NCI-H1694 treated with DMSO at 0.1 percent for 48 hours (cell line): ENCODE results near the gene SIGLEC10.
"Not testable (repeated sequence)": the region's sequence is repeated elsewhere in the genome, so short reads cannot be mapped to it uniquely, and the experiment has no call there.

ENCODE experiments used
- DNase-seq: peaks from one replicate; lab custom pipeline; 2025; lab: John Stamatoyannopoulos, UW

SIGLEC10 gene

DNA sequence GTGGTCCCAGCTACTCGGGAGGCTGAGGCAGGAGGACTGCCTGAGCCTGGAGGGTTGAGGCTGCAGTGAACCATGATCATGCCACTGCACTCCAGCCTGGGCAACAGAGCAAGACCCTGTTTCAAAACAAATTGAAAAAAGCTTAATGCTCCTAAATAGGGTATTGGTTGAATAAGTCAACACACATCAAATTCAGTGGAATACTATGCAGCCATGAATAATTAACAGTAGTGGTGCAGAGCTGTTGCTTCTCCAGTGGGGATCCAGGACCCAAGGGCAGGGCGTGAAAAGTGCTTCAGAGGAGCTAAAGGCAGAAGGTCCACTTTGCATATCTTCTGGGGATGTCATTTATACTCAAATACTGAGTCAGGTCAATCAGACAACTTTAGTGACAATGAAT lies 22.6 kb upstream of the SIGLEC10 start:
- DNase-seq = no peak

DNA sequence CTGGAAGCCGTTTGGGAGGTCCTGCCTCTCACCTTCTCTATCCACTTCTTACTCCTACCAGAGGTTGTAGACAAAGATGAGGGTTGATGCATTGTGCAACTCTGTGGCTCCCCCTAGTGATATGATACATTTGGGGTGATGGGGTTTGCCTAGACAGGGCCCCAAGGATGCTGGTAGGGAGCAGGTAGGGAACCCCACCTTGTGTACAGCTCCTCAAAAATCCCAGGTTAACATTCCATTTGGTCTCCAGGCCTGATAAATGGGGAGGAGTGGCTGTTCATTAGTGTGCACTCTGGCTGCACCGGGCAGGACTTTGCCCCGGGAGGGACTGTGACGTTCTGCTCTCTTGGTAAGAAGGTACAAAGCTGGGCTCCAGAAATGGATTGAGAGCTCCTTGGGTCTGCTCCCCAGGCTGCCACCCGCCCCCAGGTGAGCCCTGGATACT lies 21.6 kb upstream of the SIGLEC10 start:
- no peak for DNase-seq

DNA sequence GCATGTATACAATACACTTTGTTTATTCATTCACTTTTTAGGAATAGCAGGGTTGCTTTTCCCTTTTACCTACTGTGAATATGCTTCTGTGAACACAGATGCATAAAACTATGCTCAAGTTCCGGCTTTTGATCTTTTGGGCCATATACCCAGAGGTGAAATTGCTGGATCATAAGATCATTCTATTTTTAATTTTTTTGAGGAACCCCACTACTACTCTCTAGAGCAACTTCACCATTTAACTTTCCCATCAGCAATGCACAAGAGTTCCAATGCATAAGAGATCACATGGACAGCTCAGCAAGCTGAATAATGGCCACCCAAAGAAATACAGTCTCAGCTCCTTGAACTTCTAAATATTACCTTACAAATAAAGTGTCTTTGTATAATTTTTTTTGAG lies 17.0 kb upstream of the SIGLEC10 start:
- no peak for DNase-seq

DNA sequence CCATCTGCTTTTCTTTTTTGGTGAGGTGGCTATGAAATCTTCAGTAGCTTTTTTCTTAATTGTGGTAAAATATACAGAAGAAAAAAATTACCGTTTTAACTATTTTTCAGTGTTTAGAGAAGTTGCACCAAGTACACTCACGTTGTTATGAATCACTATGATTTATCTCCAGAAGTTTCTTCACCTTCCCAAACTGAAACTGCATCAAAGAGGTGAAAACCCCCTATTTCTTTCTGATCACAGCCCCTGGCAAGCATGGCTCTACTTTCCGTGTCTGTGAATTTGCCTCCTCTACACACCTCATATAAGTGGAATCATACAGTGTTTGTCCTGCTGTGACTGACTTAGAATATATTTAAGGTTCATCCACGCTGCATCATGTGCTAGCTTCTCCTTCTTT lies 15.6 kb upstream of the SIGLEC10 start:
- no peak for DNase-seq

DNA sequence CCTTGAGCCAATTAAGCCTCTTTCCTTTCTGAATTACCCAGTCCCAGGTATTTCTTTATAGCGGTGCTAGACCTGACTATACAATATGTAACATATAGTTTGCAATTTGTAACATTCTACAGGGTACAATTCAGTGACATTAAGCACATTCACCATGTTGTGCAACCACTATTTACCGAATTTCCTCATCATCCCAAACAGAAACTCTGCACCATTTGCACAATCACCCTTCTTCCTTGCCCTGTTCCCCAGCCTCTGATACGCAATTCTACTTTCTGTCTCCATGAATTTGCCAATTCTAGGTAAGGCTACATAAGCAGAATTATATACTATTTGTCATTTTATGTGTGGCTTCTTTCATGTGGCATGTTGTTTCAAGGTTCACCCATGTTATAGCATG lies 13.7 kb upstream of the SIGLEC10 start:
- DNase-seq = no peak

DNA sequence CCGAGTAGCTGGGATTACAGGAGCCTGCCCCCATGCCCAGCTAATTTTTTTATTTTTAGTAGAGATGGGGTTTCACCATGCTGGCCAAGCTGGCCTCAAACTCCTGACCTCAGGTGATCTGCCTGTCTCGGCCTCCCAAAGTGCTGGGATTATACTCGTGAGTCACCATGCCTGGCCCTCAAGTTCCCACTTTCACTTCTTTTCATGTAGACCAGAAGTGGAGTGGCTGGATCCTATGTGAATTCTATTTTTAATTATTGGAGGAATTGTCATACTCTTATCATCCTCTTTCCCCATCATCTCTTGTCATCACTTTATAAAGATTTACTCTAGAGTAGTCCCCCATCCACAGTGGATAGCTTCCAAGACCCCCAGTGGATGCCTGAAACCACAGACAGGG lies 12.8 kb upstream of the SIGLEC10 start:
- no peak for DNase-seq

DNA sequence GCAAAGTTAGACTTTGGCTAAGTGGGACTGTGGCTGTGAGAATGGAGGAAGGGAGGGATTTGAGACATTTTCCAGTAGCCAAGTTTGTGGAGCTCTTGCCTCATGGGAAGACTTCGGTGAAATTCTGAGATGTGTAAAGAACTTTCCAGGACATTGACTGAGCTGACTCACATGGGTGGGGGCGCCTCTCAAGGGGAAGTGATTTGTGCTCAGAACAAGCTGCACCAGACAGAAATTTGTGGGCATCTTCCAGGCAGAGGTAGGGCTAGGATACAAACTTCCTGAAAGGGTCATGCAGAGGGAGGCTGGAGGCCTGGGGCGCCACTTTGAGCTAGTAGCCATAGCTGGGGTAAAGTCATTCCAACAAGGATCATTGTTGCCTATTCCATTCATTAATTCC lies 9.8 kb upstream of the SIGLEC10 start:
- DNase-seq = no peak

DNA sequence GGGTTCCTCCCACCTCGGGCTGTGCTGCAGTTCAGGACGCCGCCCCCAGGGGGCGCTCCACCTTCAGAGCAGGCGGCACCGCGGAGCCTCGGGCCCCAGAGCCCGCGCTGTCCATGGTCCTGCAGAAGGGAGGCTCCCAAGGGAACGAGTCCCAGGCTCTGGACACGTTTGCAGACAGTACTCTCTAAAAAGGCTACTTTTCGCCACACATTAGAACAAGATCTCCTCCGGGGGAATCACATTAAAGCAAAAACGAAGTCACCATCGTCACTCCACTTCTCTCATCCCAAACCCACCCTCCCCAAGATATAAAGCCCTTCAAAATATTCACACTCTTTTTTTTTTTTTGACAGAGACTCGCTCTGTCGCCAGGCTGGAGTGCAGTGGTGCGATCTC lies 4.6 kb upstream of the SIGLEC10 start:
- DNase-seq = no peak

DNA sequence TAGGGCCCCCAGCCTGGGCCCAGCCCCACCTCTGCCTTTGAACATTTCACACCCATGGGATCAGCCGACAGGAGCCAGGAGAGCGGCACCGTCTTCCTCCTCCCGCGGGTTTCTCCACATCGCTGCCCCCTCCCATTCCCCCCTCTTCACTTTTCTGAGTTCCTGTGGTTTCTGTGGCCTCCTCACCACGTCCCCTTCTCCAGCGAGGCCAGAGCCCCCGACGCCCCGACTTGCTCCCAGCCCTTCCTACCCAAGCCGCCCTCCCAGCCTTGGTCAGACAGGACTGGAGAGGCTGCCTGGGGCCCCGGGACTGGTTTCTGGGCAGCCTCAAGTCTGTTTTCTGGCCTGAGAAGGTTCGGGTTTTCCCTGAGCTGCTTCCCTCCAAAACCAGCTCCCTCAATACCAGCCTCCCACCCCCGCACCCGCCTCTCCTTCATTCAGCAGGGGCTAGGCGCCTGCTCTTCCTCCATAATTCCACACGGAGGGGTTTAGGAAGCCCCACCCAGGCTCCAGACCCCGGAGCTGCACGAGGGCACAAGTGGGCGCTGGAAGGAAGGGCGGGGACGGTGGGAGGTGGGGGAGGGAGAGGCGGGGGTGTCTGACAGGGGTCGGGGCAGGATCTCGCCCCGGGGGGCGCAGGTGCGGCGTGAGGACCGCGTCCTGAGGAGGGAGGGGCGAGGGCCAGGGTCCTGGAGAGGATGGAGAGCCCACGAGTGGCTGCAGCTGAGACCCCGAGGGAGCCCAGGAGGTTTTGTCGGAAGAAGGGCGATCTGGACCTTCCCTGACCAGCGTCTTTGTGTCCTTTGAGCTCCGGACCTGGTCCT lies 4.0 kb upstream of the SIGLEC10 start:
- no peak for DNase-seq

DNA sequence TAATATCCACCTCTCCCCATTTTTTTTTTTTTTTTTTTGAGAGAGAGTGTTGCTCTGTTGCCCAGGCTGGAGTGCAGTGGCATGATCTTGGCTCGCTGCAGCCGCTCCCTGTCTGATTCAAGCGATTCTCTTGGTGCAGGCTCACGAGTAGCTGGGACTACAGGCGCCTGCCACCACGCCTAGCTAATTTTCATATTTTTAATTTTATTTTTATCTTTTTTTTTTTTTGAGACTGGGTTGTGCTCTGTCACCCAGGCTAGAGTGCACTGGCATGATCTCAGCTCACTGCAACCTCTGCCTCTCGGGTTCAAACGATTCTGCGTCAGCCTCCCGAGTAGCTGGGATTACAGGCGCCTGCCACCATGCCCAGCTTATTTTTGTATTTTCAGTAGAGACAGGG lies 3.1 kb upstream of the SIGLEC10 start:
- DNase-seq = not testable (repeated sequence)

DNA sequence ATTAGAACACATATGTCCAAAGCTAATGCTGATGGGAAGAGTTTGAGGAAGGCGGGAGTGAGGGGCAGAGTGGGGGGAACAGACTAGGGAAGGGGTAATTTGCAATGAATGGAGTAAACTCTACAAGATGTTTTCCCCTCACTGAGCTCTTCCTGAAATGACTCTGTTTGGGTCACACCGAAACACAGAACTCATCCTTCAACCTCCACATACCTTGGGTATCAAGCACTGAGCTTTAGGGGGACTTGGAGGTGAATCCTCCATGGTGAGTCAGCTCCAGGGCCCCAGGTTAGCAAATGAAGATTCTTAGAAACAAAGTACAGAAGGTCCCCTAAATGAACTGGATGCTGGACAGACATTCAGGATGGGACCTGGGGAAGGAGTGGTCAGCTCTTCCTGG lies 1.3 kb upstream of the SIGLEC10 start:
- no peak for DNase-seq

DNA sequence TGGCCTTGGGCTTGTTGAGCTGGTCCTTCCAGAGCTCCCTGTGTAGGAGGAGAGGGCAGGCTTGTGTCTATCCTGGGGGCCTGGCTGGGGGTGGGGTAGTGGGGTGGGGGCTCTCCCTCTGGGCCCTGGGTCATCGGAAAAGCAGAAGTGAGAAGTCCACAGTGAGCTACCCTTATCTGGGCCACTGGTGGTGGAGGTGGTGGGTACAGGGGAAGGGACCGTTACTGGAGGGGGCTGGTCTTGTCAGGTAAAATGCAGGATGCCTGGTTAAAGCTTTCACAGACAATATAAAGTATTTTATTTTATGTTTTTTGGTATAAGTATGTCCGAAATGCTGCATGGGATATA lies 342 bp upstream of the SIGLEC10 start:
- DNase-seq = no peak

DNA sequence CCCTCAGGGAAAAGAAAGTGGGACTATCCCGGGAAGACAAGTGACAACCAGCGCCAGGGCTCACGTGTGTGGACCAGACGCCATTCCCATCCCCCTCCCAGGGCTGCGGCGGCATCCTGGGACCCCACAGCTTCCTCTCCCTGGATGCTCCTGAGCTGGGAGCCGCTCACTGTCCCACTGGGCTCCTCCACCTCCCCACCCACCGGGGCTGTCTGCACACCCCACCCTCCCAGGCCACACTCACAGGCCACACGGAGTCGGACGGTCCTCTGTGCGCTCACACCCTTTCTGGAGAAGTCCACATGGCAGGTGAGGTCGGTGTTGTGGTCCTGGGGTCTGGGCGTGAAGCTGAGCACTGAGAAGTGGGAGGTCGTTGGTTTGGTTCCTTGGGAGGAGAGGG lies 1.0 kb downstream of the SIGLEC10 start:
- not testable (repeated sequence) for DNase-seq

DNA sequence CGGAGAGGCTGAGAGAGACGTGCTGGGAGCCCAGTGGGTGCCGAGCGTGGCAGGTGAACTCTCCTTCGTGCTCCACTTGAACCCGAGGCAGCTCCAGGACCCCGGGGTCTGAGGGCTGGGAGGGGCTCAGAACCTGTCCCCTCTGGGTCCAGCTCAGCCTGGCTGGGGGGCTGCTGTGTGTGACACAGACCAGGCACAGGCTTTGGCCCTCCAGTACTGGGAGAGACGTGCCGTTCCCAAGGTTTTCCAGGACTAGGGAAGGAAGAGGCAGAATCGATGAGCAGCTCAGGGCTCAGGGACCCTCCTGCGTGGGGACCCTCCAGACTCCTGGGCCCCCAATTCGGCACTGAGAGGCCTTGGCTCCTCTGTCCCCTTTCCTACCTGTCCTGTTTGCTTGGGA lies 2.3 kb downstream of the SIGLEC10 start:
- DNase-seq = no peak

DNA sequence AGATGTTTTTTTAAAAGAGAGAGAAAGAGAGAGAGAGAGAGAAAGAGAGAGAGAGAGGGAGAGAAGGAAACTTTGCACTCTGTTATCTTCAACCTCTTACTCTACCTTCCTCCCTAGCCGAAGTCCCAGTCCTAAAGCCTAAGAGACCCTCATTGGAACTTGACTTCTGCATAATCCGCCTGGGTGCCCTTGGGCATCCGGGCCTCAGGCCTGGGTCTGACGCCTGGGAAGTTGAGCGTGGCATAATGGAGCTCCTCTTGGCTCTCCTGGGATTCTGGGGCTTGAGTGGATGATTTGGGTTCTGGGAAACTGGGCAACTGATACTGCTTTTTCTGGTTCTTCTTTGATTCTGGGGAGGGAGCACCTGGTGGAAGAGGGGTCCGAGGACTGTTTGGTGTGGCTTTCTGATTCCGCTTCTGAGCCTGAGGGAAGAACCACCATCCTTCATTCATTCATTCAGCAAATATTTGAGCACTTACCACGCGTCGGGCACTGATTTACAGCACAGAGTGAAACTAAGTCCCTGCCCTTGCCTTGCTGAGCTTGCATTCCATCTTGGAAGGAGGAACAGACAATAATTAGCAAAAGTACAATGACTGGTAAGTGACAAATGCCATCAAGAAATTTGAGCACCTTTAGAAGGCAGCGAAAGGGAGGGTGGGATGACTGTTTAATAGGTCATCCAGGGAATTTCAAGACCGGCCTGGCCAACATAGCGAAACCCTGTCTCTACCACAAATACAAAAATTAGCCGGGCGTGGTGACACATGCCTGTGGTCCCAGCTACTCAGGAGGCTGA lies 6.3 kb downstream of the SIGLEC10 start:
- no peak for DNase-seq

DNA sequence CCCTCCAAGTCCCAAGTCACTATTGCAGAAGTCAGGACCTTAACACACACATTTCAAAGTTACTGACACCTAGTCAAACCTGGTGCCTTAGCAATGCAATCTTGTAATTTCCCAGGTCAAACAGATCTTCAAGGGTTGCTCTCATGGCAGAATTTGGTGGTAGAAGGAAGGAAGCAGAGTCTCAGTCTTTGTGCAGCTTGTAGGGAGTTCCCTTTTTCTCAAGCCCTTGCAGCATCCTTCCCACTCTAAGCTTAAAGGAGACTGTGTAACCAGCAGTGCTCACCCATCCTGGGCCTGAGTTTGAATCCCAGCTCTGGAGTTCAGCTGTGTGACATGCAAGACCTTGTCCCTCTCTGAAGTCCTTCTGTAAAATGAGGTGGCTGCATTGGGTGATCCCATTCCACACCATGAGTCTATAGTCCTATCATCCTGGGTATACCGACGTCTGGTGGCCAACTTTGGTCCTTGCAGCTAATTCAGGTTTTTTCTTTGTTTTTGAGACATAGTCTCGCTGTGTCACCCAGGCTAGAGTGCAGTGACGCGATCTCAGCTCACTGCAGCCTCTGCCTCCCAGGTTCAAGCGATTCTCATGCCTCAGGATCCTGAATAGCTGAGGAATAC lies 9.8 kb downstream of the SIGLEC10 start:
- no peak for DNase-seq

DNA sequence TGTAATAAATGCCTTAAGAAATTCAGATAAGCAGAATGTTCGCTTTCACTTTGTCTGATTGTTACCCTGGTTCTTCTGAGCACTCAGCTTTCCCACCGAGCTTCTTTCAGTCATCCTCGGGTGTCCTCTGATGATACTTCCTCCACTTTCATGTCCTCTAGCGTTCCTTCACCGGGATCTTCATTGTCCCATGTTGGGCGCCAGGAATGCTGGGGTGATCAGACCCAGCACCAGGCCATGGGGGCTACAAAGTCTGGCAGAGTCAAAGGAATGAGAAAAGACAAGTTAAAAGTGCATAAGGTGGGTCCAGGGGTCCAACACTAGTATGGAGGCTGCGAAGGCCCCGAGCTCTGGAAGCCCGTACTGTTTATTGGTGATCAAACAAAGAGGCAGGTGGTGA lies 15.3 kb downstream of the SIGLEC10 start:
- no peak for DNase-seq

DNA sequence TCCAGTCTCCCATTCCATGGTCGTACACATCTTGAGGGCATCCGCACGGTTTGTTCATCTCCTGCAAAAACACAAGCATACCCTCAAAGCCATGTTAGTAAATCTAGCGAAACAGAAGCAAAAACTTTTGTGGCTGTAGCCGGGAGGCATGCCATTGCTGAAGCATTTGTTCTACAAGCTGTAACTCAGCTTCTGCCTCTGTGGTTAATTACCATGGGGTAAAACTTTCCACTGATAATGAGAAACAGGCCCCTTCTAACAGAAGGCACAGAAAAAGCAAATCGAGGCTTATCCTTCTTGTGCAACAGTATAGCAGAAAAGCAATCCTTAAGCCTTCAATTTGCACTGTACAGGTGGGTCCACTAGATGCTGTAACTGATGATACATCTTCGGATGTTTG lies 17.5 kb downstream of the SIGLEC10 start:
- DNase-seq = not testable (repeated sequence)

DNA sequence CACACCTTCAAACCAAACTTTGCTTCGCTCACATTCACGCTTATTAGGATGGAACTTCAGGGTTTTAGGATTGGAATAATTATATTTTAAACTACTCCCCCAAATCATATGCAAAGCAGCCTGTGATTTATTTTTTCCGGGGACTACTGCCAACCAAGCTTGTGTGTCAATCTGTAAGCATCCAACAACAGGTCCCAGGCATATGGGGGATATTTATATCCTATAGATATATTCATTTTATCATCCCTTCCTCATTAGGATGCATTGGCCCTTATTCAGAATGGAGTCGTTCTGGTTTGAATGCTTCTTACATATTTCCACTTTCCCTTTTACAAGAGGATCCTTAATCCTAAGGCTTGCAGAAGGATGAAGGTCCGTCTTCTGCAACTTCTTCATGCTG lies 18.2 kb downstream of the SIGLEC10 start:
- DNase-seq = no peak

DNA sequence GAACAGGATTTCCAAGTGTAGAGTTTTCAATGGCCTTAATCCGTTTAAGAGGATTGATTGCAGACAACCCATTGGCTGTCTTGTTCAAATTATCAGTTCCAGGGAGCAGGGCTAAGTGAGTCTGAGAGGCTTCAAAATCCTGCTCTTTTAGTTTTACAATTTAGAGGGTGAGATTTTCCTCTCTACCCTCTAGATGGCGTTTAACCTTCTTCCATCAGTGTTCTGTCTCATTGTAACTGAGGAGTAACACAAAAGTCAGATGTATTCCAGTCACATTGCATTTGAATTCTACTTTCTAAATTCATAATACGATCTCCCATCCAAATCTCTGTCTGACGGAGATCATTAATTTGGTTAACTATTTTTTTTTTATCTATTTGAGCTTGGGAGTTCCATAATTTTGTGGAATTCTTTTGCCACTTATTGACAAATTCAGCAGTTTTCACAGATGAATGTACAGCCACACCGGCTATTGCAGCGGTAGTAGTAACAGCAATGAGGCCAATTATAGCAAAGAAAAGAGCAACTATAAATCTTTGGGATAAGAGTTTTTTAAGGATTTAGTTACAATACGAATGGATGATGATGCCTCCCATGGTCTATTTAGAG lies 19.2 kb downstream of the SIGLEC10 start:
- DNase-seq = no peak

DNA sequence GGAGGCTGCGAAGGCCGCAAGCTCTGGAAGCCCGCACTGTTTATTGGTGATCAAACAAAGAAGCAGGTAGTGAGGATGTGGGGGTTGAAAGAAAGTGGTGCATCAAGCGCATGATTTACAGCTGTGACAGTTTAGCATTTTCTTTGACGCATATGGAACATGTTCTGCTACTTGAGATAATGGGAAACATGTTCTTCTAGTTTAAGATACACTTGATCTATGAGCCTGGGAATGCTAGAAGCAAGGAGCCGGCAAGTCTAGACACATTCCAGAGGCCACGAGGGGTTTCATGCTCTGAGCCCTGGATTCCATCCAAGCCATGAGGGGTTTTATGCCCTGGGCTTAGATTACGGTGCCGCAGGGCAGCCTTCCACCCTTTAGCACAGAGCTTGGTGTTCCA lies 20.0 kb downstream of the SIGLEC10 start:
- DNase-seq = not testable (repeated sequence)

DNA sequence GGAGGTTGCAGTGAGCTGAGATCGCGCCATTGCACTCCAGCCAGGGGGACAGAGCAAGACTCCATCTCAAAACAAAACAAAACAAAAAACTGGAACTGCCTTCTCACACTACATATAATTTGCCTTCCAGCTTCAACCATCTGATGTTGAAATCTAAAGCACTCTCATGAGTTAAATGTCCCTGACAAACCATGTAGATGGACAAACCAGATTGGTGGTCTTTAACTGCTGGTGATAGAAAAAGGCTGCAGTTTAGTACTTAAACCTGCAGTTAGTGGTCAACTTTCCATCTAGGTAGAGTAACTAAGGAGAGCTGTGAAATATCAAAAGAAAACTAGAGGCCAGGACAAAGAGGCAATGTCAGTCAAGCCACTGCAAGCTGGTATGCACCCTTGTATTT lies 21.3 kb downstream of the SIGLEC10 start:
- DNase-seq = no peak
